Measurements from ENCODE around the gene EPRS1. TPM values are rescaled to one million over a fixed set of nuclear protein-coding genes. Genes with fewer than 3 reads are reported as not detected.

The EPRS1 gene
- total RNA-seq, 1 donor from 2014 or later, result 65.4 TPM

DNA sequence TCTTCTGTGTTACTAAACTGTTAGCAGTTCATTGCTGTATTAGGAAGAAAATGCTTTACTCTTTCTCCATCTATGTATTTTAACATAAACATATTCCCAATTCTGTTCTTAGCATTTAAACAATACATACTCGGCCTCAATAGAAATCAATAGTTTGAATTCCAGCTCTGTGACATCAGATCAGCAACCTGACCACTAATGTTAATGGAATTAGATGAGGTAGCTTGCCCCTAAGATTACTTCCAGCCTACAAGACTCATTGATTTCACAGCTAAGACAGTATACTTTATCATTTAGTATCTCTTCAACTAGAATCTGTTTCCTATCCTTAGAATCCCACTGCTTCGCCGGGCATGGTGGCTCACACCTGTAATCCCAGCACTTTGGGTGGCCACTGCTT, 38.9 kb downstream of the EPRS1 start:
- Histone ChIP-seq H3K4me1 (no peaks in the 10 kb centered on the region), H3K27ac (no peak overlapping the region), H3K27me3 (ENCODE audit: low read depth) (no peaks in the 10 kb centered on the region), H3K9me3 (no peaks in the 10 kb centered on the region), H3K36me3 (peaks cover 96% of the 10 kb centered on the region), H3K4me3 (no peak overlapping the region)
- TF ChIP-seq, protein P1, sequence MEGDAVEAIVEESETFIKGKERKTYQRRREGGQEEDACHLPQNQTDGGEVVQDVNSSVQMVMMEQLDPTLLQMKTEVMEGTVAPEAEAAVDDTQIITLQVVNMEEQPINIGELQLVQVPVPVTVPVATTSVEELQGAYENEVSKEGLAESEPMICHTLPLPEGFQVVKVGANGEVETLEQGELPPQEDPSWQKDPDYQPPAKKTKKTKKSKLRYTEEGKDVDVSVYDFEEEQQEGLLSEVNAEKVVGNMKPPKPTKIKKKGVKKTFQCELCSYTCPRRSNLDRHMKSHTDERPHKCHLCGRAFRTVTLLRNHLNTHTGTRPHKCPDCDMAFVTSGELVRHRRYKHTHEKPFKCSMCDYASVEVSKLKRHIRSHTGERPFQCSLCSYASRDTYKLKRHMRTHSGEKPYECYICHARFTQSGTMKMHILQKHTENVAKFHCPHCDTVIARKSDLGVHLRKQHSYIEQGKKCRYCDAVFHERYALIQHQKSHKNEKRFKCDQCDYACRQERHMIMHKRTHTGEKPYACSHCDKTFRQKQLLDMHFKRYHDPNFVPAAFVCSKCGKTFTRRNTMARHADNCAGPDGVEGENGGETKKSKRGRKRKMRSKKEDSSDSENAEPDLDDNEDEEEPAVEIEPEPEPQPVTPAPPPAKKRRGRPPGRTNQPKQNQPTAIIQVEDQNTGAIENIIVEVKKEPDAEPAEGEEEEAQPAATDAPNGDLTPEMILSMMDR (IDR thresholded peaks at IDR 0.05), result no peak
- no peak for DNase-seq
- intact Hi-C loops (cut with DNase I), result no loop called here
- no peak for ATAC-seq

DNA sequence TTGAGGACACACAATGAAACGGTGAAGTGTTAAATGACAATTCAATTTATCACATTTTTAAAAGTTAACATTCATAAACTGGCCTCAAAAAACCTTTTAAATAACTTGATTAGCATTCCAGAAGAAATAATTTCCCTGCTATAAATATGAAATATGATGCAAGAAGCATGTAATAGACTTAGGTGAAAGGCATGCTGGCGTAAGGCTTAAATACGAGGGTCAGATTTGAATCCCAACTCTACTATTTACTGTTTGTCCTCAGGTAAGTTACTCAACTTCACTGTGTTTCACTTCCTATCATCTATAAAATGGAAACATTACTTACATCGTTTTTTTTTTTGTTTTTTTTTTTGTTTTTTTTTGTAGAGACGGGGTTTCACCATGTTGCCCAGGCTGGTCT, 40.8 kb downstream of the EPRS1 start:
- TF ChIP-seq, protein P1 (IDR thresholded peaks at IDR 0.05), result no peak
- intact Hi-C loops (cut with DNase I), result no loop called here

DNA sequence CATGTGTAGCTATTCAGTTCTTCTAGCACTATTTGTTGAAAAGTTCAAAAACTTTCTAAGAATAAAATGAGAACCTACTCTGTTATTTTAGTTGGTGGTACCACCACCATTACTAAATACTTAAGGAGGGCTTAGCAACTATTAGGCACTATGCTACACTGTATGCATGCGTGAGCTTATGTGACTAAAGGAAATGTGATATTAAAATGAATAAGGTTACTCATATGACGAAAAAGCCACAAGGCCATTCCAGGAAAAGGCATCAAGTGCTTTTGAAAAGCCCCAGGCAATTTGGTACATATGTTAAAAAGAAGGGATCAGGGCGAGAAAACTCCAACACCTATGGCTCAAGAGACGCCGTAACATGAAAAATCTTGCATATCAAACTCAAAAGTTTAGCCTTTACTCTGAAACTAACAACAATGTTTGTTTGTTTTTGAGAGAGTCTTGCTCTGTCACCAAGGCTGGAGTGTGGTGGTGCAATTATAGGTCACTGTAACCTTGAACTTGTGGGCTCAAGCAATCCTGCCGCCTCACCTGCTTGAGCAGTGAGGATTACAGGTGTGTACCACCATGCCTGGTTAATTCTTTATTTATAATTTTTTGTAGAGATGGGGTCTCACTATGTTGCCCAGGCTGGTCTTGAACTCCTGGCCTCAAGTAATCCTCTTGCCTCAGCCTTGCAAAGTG, 42.5 kb downstream of the EPRS1 start:
- Histone ChIP-seq H3K9me3 (no peaks in the 10 kb centered on the region), H3K4me3 (no peak overlapping the region), H3K27ac (no peak overlapping the region), H3K36me3 (peaks cover 94% of the 10 kb centered on the region), H3K27me3 (ENCODE audit: low read depth) (no peaks in the 10 kb centered on the region), H3K4me1 (no peaks in the 10 kb centered on the region)
- ATAC-seq, result no peak
- DNase-seq, result no peak
- TF ChIP-seq, protein P1 (IDR thresholded peaks at IDR 0.05), result no peak
- intact Hi-C loops (cut with DNase I), result no loop called here

More for the DNA sequence above, 40.8 kb downstream of the EPRS1 start:
- Histone ChIP-seq H3K36me3 (peaks cover 94% of the 10 kb centered on the region), H3K4me1 (no peaks in the 10 kb centered on the region), H3K27ac (no peak overlapping the region), H3K4me3 (no peak overlapping the region), H3K9me3 (no peaks in the 10 kb centered on the region), H3K27me3 (ENCODE audit: low read depth) (no peaks in the 10 kb centered on the region)
- DNase-seq (no peak), ATAC-seq (no peak)

GRCh38 chr1:220003015-220003414, 43.3 kb downstream of the EPRS1 start:
- TF ChIP-seq, protein P1 (IDR thresholded peaks at IDR 0.05), result no peak
- DNase-seq (no peak), ATAC-seq (no peak)
- no peaks in the 10 kb centered on the region for H3K27me3 ChIP-seq (ENCODE audit: low read depth)
- no peaks in the 10 kb centered on the region for H3K9me3 ChIP-seq
- H3K36me3 ChIP-seq, result peaks cover 95% of the 10 kb centered on the region
- no peaks in the 10 kb centered on the region for H3K4me1 ChIP-seq
- no peak overlapping the region for H3K27ac ChIP-seq
- intact Hi-C loops (cut with DNase I), result no loop called here
- H3K4me3 ChIP-seq, result no peak overlapping the region

GRCh38 chr1:220001095-220001501, 45.2 kb downstream of the EPRS1 start:
- H3K4me1 ChIP-seq, result no peaks in the 10 kb centered on the region
- no peaks in the 10 kb centered on the region for H3K9me3 ChIP-seq
- no peak overlapping the region for H3K4me3 ChIP-seq
- TF ChIP-seq, protein P1 (IDR thresholded peaks at IDR 0.05), result no peak
- H3K36me3 ChIP-seq, result peaks cover 97% of the 10 kb centered on the region
- intact Hi-C loops (cut with DNase I), result no loop called here
- H3K27me3 ChIP-seq (ENCODE audit: low read depth), result no peaks in the 10 kb centered on the region
- no peak overlapping the region for H3K27ac ChIP-seq
- DNase-seq (no peak), ATAC-seq (no peak)

Data from lower lobe of right lung (tissue), 2 donors.